H9 (cell line): ENCODE data around the gene TMEM202. TPM values are rescaled to one million over a fixed set of nuclear protein-coding genes. Genes with fewer than 3 reads are reported as not detected.

Experiments used
- DNase-seq: peaks from one replicate; pipeline ENCODE4 v3.0.0-alpha.2; 2017
- H2AFZ ChIP-seq: one replicate; pipeline ENCODE4 v1.6.1; 2013; ENCODE audit warnings: mild to moderate bottlenecking, low read length, control low read depth, moderate library complexity
- H2AK5ac ChIP-seq: 2 replicates; pipeline ENCODE4 v1.6.1; 2013; ENCODE audit warnings: low read length, control low read depth, mixed read lengths; ENCODE audit not compliant: insufficient read length
- H2BK120ac ChIP-seq: one replicate; pipeline ENCODE4 v1.6.1; 2013; ENCODE audit warnings: low read depth, mild to moderate bottlenecking, low read length, control low read depth, inconsistent platforms; ENCODE audit not compliant: poor library complexity, severe bottlenecking
- H2BK12ac ChIP-seq: 2 replicates; pipeline ENCODE4 v1.6.1; 2013; ENCODE audit warnings: low read length, control low read depth, mixed read lengths, low read depth; ENCODE audit not compliant: insufficient read length
- H2BK15ac ChIP-seq: 2 replicates; pipeline ENCODE4 v1.6.1; 2013; ENCODE audit warnings: low read depth, low read length, control low read depth
- H2BK20ac ChIP-seq: one replicate; pipeline ENCODE4 v1.6.1; 2013; ENCODE audit warnings: low read depth, mild to moderate bottlenecking, low read length, control low read depth, inconsistent platforms; ENCODE audit not compliant: poor library complexity, severe bottlenecking
- H2BK5ac ChIP-seq: 2 replicates; pipeline ENCODE4 v1.6.1; 2013; ENCODE audit warnings: low read length, control low read depth, mixed read lengths; ENCODE audit not compliant: insufficient read length
- H3K14ac ChIP-seq: 2 replicates; pipeline ENCODE4 v1.6.1; 2013; ENCODE audit warnings: low read length, control low read depth; ENCODE audit not compliant: insufficient read depth
- H3K18ac ChIP-seq: 2 replicates; pipeline ENCODE4 v1.6.1; 2013; ENCODE audit warnings: low read depth, mild to moderate bottlenecking, mixed read lengths, low read length, control low read depth; ENCODE audit not compliant: insufficient read length
- H3K23ac ChIP-seq: 2 replicates; pipeline ENCODE4 v1.6.1; 2013; ENCODE audit warnings: low read length, control low read depth, mixed read lengths, low read depth; ENCODE audit not compliant: insufficient read length
- H3K23me2 ChIP-seq: 2 replicates; pipeline ENCODE4 v1.6.1; 2013; ENCODE audit warnings: low read depth, mild to moderate bottlenecking, mixed read lengths, low read length, control low read depth; ENCODE audit not compliant: insufficient read length, poor library complexity, severe bottlenecking
- H3K27ac ChIP-seq: 2 replicates; pipeline ENCODE4 v1.5.1; 2013; ENCODE audit warnings: low read length, control low read depth, mixed read lengths, low read depth; ENCODE audit not compliant: insufficient read length
- H3K27me3 ChIP-seq: 2 replicates; pipeline ENCODE4 v1.6.1; 2013; ENCODE audit warnings: low read length, control low read depth, inconsistent platforms; ENCODE audit not compliant: insufficient read depth
- H3K4ac ChIP-seq: 2 replicates; pipeline ENCODE4 v1.6.1; 2013; ENCODE audit warnings: low read depth, mild to moderate bottlenecking, control low read depth, inconsistent platforms, low read length, moderate library complexity
- H3K4me1 ChIP-seq: 2 replicates; pipeline ENCODE4 v1.6.1; 2013; ENCODE audit warnings: low read length, control low read depth, inconsistent platforms; ENCODE audit not compliant: insufficient read depth
- H3K4me2 ChIP-seq: 2 replicates; pipeline ENCODE4 v1.6.1; 2013; ENCODE audit warnings: low read length, control low read depth, mixed read lengths; ENCODE audit not compliant: insufficient read length, insufficient read depth
- H3K56ac ChIP-seq: 2 replicates; pipeline ENCODE4 v1.6.1; 2013; ENCODE audit warnings: low read depth, mild to moderate bottlenecking, mixed read lengths, low read length, control low read depth; ENCODE audit not compliant: insufficient read length
- H3K79me1 ChIP-seq: 2 replicates; pipeline ENCODE4 v1.6.1; 2013; ENCODE audit warnings: low read depth, mild to moderate bottlenecking, moderate library complexity, low read length, control low read depth, inconsistent platforms; ENCODE audit not compliant: insufficient read depth, poor library complexity, severe bottlenecking
- H3K79me2 ChIP-seq: 2 replicates; pipeline ENCODE4 v1.6.1; 2013; ENCODE audit warnings: low read length, control low read depth, inconsistent platforms; ENCODE audit not compliant: insufficient read depth
- H3K9ac ChIP-seq: 2 replicates; pipeline ENCODE4 v1.6.1; 2013; ENCODE audit warnings: low read length, control low read depth, mixed read lengths; ENCODE audit not compliant: insufficient read length; ENCODE audit errors: extremely low read depth
- H3K9me3 ChIP-seq: one replicate; pipeline ENCODE4 v1.6.1; 2013; ENCODE audit warnings: low read depth, low read length, inconsistent platforms; ENCODE audit not compliant: control insufficient read depth
- H3T11ph ChIP-seq: one replicate; pipeline ENCODE4 v1.6.1; 2013; ENCODE audit warnings: mild to moderate bottlenecking, low read length, control low read depth, inconsistent platforms
- H4K20me1 ChIP-seq: one replicate; pipeline ENCODE4 v1.6.1; 2013; ENCODE audit not compliant: control insufficient read depth, insufficient read length, insufficient read depth
- H4K5ac ChIP-seq: 2 replicates; pipeline ENCODE4 v1.6.1; 2013; ENCODE audit warnings: low read depth, mild to moderate bottlenecking, mixed read lengths, low read length, control low read depth; ENCODE audit not compliant: insufficient read length
- H4K8ac ChIP-seq: replicated peaks from 2 replicates; pipeline ENCODE4 v1.6.1; 2013; ENCODE audit warnings: low read length, control low read depth, mixed read lengths, low read depth; ENCODE audit not compliant: insufficient read length
- H4K91ac ChIP-seq: 2 replicates; pipeline ENCODE4 v1.6.1; 2013; ENCODE audit warnings: low read depth, mild to moderate bottlenecking, moderate library complexity, mixed read lengths, low read length, control low read depth; ENCODE audit not compliant: insufficient read length
- H3K27ac Mint-ChIP-seq, 3 experiments: 2 replicates in 2 of 3; 3 replicates in 1 of 3; pipeline ENCODE4 v1.8.0; 2020 to 2021; ENCODE audit warnings: mixed read lengths in 3 of 3, mild to moderate bottlenecking in 1 of 3, moderate library complexity in 1 of 3
- H3K27me3 Mint-ChIP-seq: 2 replicates; pipeline ENCODE4 v1.8.0; 2021; ENCODE audit warnings: low read depth, mild to moderate bottlenecking, moderate library complexity, mixed read lengths
- H3K36me3 Mint-ChIP-seq, 3 experiments: 2 replicates in 2 of 3; 3 replicates in 1 of 3; pipeline ENCODE4 v1.8.0; 2020 to 2021; ENCODE audit warnings: low read depth in 3 of 3, mixed read lengths in 3 of 3; ENCODE audit not compliant: insufficient read depth in 1 of 3
- H3K4me1 Mint-ChIP-seq, 2 experiments: 2 replicates each; pipeline ENCODE4 v1.8.0; 2020; ENCODE audit warnings: mixed read lengths in 2 of 2
- H3K4me3 Mint-ChIP-seq, 2 experiments: 2 replicates in 1 of 2; 3 replicates in 1 of 2; pipeline ENCODE4 v1.8.0; 2020 to 2021; ENCODE audit warnings: mild to moderate bottlenecking in 2 of 2, mixed read lengths in 2 of 2, moderate library complexity in 1 of 2
- H3K9me3 Mint-ChIP-seq, 2 experiments: 2 replicates in 1 of 2; 3 replicates in 1 of 2; pipeline ENCODE4 v1.8.0; 2020; ENCODE audit warnings: mild to moderate bottlenecking in 2 of 2, mixed read lengths in 2 of 2, moderate library complexity in 1 of 2
- CTCF ChIP-seq: fragments of 200-600 bp; sonication (generic); conservative IDR thresholded peaks from 3 replicates; pipeline ENCODE4 v1.8.0; 2021; ENCODE audit warnings: antibody characterized with exemption, mild to moderate bottlenecking
- total RNA-seq: library from RNA; stranded (reverse); gene quantifications from 2 replicates; pipeline ENCODE4 v1.2.1, GENCODE V29; 2021

Gene TMEM202
- total RNA-seq, 1 experiment from 2014 or later, result not detected

DNA sequence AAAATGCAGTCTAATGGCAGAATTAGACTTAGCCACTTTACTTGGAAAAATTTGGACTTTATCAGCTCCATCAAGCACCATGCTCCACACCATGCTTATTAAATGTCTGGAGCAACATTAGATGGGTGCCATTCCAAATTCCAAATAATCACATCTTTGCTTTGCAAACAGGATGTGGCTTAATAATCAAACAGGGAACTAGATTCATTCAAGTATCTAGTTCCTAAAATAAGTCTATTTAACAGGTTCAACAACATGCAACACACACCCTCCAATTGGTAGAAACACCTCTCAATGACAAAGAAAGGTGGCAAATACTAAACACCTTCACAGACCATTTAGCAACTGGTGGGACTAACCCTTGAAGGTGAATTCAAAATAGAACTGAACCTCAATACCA is 25.7 kb upstream of the TMEM202 start:
- Histone ChIP-seq H3K27ac (no peak overlapping the region), H3K23me2 (peaks cover 13% of the 10 kb centered on the region), H3T11ph (no peak overlapping the region), H2BK120ac (no peak overlapping the region), H2BK20ac (no peak overlapping the region), H4K20me1 (peaks cover 2% of the 10 kb centered on the region), H3K79me1 (peaks cover 11% of the 10 kb centered on the region), H3K4me1 (no peaks in the 10 kb centered on the region), H3K56ac (no peak overlapping the region), H3K23ac (no peak overlapping the region), H3K4ac (no peak overlapping the region), H3K9me3 (no peaks in the 10 kb centered on the region), H4K8ac (no peak overlapping the region), H3K18ac (no peak overlapping the region), H2BK15ac (no peak overlapping the region), H2AK5ac (no peak overlapping the region), H3K4me2 (no peak overlapping the region), H4K91ac (no peak overlapping the region), H3K27me3 (no peaks in the 10 kb centered on the region), H2AFZ (no peak overlapping the region), H3K9ac (no peak overlapping the region), H2BK12ac (no peak overlapping the region), H3K79me2 (peaks cover 4% of the 10 kb centered on the region; the same call in 1 of the 2 replicates), H3K14ac (no peak overlapping the region), H4K5ac (no peak overlapping the region), H2BK5ac (no peak overlapping the region)
- peaks cover 3% of the 10 kb centered on the region; the same call in 1 of the 2 replicates for H3K27me3 Mint-ChIP-seq
- H3K4me1 Mint-ChIP-seq, result peaks cover 18 to 20% of the 10 kb centered on the region in 2 experiments
- peaks cover 0 to 7% (median 5%) of the 10 kb centered on the region in 3 experiments; a peak in 3 of 7 replicates for H3K36me3 Mint-ChIP-seq
- H3K27ac Mint-ChIP-seq, result no peak overlapping the region; a peak in 1 of 7 replicates
- H3K4me3 Mint-ChIP-seq, result no peak overlapping the region
- no peaks in the 10 kb centered on the region; a peak in 1 of 5 replicates for H3K9me3 Mint-ChIP-seq
- DNase-seq, result no peak
- no peak for TF ChIP-seq CTCF
